Ramos (cell line): ENCODE results near the gene TMEM74B.

Experiments used
- in situ Hi-C: fragments of 300-500 bp; cut with MboI; formaldehyde crosslinking; loops from one replicate; pipeline ENCODE4 v1.14.3; 2022; ENCODE audit warnings: low sequenced_read_pairs; ENCODE audit not compliant: unreplicated experiment

Gene TMEM74B

DNA sequence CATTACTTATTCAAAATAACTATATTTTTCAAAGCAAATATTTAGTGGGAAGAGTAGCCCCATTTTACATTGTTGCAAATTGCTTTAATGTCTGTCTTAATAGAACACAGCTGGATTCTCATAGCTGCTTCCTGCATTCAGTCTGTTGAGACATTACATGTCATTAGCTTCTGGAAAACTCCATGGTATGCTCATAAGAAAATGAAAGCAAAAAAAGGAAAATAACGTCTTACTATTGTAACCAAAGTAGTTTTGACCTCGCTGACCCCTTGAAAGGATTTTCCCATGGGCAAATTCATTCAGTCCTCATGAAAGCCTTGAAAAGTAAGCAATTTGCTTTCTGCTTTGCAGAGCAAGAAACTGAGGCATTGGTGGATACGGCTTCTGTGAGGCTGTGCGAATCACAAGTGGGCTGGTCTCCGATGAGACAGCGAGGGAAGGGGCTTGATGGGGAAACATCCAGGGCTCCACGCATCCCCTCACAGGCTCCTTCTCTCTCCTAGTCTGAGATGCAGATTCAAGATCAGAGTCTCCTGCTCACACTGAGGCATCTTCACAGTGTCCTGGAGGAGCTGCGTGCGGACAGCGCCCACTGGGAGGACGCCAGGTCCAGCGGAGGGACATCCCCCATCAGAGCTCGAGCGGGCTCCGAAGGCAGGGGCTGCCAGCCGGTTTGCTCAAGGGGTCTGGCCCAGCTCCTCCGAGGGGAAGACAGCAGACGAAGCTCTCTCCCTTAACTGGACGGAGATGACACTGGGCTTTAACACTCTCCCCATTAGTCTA is 21.8 kb upstream of the TMEM74B start:
- in situ Hi-C loops: no loop called here

DNA sequence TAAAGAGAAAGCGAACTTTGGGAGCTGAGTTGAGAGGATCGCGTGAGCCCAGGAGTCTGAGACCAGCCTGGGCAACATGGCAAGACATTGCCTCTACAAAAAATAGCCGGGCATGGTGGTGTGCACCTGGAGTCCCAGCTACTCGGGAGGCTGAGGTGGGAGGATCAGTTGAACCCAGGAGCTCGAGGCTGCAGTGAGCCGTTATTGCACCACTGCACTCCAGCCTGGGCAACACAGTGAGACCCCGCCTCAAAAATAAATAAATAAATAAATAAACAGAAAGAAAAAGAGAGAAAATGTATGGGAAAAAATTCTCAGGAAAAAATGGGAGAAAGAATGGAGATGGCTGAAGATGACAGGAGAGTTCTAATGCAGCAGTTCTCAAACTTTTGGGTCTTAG is 21.0 kb upstream of the TMEM74B start:
- in situ Hi-C loops: no loop called here

DNA sequence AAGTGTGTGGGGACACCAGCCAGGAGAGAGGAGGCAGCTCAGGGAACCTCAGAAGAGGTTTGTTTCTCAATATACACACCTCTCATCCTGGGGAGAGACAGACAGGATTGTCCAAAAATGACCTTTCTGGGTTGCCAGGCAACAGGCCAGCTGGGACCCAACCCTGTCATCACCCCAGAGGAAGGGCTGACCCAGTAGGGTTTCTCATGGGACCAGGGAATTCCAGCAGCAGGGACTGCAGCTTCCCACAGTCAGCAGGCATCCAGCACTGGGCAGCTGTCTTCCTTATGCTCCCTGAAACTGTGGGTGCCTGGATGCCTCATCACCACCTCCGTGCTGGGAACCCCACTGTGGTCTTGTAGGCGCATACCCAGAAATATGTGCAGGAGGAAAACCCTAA is 19.8 kb upstream of the TMEM74B start:
- in situ Hi-C loops: no loop called here

DNA sequence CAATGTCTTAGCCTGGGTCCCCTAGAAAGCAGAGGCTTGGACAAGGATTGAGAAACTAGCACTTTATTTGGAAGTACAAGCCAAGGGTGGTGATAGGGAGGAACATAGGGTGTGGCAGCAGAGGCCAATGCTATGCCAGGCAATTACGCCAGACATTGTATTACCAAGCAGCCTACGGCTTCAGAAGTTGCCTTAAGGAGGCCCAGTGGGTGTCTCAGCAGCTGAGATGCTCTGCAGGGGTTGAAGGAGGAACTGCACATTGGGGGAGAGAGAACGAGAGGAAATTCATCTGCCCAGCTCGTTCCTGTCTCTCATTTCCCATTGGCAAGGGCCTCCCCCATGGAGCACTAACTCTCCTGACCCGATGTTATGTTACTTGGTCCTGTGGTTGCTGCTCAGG is 19.3 kb upstream of the TMEM74B start:
- in situ Hi-C loops: no loop called here

DNA sequence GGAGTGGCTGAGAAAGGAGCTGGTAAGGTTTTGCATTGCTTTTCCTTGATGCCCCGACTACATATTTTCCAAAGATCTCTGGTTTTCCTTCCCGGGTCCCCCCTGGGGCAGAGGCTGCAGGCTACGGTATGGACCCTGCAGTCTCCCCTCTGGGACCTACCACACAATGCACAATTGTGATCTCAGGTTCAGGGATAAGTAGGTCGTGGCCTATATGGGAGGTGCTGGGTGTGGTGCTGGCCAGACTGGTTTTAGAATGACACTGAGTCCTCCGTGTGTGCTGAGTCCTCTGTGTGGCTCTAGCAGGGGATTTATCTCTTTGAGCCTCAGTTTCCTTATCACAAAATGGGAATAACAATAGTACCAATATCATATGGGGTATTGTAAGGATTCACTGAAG is 18.8 kb upstream of the TMEM74B start:
- in situ Hi-C loops: no loop called here

DNA sequence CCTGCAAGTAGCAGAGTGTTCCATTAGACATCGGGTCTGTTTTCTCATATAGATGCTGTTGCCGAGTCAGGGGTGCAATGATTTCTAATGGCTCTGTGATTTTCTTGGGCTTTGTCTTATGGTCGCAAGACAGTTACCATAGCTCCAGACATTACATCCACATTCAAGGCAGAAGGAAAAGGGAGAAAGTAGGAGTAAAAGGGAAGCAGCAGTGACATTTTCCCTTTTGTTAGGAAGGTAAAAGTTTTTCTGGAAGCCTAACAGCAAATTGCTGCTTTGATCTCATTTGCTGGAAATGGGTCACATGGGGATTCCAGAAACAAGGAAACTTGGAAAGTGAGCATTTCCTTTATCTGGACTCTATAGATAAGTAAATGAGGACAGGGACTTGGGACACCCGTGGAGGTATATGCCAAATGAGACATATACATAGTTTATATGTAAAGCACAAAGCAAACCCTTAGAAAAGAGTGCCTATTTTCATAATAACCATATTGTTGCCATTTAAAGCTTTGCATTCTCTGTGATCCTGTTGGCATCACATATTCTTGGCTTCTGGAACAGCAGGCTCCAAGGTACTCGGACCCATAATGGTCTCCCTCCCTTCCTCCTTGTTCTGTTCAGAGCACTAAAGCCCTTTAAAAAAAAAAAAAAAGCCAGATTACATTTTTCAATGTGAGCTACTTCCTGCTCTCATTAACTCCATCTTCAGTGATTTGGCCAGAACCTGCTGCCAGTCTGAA is 18.2 kb upstream of the TMEM74B start, which contains the start of gene C20orf202:
Gene C20orf202 (plus strand): TSS at position 693 of the 743 bp plus-strand sequence. CDS start 132 bp downstream, outside the sequence.
- in situ Hi-C loops: no loop called here

DNA sequence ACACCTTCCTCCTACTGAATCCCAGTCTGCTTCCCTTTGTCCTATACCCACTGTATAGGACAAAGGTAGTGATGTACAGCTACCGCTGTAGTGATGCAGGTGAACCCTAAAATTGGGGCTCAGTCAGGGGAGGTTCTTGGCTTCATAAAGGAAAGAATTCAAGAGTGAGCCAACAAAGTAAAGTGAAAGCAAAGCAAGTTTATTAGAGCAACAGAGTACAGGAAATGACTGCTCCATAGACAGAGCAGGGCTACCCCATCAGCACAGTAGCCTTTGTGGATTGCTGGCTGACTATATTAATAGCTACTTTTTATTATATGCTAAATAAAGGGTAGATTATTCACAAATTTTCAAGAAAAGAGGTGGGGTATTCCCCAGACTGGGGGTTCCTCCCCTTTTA is 15.2 kb upstream of the TMEM74B start:
- in situ Hi-C loops: loop anchor here (10.0 kb wide), 1 partner anchor 385 kb away; no protein-coding TSS in a partner anchor

DNA sequence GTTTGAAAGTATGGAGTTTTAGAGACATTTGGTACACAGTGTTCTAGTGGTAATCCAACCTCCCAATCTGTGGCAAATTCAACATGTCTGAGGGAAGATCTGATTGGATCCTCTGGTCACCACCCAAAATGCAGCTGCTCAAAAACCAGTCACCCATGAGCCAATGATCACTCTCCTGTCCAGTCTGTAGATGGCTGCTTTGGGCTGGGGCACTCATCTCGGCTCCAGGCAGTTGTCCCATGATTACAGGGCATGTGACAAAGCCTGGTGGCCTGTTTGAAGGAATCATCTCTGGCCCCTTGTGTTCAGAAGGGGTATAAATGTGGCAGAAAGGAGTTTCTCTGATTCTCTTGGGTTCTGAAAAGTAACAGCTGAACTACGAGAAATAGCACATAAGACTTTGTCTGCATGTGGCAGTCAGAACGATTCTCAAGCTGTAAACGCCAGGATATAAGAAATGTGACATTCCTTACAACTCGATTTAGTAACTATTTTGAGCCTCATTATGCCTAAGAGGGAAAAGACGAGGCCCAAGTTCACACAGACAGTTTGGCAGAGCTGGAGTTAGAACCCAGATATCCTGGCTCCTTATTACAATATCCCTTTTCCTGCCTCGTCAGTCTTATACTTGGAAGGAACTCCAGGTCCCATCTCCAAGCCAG is 14.6 kb upstream of the TMEM74B start:
- in situ Hi-C loops: loop anchor here (10.0 kb wide), 1 partner anchor 385 kb away; no protein-coding TSS in a partner anchor

DNA sequence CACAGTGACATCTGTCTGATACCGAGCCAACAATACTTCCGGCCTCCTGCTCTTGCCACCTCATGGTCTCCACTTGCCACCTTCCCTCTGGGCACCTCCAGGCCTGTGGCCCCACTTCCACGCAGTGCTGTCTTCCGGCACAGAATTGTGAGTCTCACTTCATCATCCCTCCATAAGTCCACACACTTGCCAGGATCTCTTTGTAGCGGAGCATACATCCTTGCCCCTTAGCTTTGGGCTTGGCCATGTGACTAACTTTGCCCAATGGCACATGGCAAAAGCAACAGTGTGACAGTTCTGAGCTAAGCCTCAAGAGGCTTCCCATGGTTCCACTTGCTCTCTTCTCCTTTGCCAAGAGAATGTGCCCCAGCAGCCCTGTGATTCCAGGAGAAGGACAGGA is 14.0 kb upstream of the TMEM74B start:
- in situ Hi-C loops: loop anchor here (10.0 kb wide), 1 partner anchor 384 kb away; no protein-coding TSS in a partner anchor

DNA sequence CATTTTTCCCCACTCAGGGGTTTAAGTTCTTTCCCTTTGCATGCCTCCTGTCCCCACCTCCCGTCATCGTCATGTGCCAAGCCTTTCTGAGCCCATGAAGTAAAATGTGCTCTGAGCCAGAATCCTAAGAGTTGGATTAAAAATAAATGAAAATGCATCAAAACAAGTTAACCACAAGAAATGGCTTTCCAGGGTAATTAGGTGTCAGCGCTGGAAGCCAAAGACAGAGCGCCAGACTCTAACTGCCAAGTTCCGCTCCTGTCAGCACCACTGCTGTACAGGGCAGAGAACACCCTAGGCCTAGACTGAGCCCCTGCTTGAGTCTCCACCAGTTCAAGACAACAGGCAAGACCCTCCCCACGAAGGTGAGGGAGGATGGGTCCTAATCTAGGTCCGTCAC is 13.0 kb upstream of the TMEM74B start:
- in situ Hi-C loops: loop anchor here (10.0 kb wide), 1 partner anchor 383 kb away; no protein-coding TSS in a partner anchor

DNA sequence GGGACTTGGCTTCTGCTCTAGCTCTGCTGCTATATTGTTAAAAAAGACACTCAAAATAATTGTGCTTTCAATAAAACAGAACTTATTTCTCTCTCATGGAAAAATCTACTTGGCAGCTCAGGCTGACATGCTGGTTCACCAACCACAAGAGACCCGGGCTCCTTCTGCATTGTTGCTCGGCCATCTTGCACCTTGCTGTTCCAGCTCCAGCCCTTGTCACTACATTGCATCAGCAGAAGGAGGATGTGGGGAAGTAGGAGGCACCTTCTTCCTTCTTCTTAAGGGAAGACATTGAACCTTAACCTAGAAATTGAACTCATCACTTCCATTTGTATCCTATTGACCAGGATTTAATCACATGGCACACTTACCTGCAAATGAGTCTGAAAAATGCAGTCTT is 11.9 kb upstream of the TMEM74B start:
- in situ Hi-C loops: loop anchor here (10.0 kb wide), 1 partner anchor 382 kb away; no protein-coding TSS in a partner anchor

DNA sequence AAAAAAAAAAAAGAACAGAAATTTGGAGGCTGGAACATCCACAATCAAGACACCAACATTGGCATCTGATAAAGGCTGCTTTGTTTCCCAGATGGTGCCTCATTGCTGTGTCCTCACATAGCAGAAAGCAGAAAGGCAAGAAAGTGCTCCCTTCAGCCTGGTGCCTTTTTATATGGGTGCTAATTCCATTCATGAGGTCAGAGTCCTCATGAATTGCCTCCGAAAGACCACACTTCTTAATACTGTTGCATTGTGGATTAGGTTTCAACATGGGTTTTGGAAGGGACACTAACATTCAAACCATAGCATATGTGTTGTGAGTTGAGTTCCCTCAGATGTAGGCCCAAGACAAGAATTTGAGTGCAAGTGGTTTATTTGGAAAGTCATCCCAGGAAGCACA is 10.4 kb upstream of the TMEM74B start:
- in situ Hi-C loops: loop anchor here (10.0 kb wide), 1 partner anchor 380 kb away; no protein-coding TSS in a partner anchor

DNA sequence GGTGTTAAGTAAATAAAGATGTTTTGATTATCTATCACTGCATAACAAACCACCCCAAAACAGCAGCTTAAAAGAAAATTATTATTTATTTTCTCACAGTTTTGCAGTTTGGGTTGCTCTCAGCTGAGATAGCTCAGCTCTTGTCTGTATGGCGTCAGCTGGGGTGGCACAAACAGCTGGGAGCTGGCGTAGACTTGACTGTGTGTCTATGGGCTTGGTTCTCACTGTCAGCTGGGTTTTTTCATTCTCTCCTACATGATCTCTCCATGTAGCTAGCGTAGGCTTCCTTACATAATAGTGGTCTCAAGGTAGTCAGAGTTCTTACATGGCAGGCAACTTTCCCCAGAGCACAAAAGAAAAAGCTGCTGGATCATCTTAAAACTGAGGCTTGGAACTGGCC is 6.5 kb upstream of the TMEM74B start:
- in situ Hi-C loops: loop anchor here (10.0 kb wide), 1 partner anchor 376 kb away; no protein-coding TSS in a partner anchor

DNA sequence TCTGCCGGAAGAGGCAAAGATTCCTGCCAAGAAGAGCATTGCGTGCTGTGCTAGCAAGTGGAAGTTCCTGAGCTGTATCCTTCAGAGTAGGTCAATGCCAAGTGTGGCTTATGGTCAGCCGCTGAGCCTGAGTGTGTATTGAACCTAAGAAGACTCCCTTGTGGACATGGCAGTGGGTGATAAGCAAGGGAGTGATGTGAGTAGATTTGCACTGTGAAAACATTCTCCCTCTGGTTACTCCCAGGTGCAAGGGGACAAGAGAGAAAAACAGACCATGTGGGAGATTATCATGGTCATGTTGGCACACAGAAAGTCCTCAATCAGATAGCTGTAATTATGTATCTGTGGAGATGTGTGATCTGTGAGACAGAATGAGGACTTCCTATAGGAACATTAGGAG is 6.1 kb upstream of the TMEM74B start:
- in situ Hi-C loops: loop anchor here (10.0 kb wide), 1 partner anchor 376 kb away; no protein-coding TSS in a partner anchor

DNA sequence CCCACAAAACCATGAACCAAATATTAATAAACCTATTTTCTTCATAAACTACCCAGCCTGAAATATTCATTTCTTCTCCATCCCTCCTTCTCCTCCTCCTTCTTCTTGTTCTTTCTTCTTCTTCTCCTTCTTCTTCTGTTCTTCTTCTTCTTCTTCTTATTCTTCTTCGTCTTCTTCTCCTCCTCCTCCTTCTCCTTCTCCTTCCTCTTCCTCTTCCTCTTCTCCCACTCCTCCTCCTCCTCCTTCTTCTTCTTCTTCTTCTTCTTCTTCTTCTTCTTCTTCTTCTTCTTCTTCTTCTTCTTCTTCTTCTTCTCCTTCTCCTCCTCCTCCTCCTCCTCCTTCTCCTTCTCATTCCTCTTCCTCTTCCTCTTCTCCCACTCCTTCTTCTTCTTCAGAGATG is 5.0 kb upstream of the TMEM74B start:
- in situ Hi-C loops: loop anchor here (10.0 kb wide), 1 partner anchor 375 kb away; no protein-coding TSS in a partner anchor

DNA sequence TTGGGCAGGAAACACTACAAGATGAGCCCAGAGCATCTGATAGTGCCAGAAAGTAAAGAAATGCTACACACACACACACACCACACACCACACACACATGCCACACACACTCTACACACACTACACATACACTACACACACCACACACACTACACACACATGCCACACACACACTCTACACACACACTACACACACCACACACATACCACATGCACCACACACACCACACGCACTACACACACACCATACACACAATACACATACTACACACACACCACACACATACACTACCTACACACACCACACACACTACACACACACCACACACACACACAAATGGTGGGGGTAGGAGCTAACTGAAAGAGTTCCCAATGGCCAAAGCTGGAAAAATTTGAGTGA is 3.6 kb upstream of the TMEM74B start:
- in situ Hi-C loops: no loop called here

DNA sequence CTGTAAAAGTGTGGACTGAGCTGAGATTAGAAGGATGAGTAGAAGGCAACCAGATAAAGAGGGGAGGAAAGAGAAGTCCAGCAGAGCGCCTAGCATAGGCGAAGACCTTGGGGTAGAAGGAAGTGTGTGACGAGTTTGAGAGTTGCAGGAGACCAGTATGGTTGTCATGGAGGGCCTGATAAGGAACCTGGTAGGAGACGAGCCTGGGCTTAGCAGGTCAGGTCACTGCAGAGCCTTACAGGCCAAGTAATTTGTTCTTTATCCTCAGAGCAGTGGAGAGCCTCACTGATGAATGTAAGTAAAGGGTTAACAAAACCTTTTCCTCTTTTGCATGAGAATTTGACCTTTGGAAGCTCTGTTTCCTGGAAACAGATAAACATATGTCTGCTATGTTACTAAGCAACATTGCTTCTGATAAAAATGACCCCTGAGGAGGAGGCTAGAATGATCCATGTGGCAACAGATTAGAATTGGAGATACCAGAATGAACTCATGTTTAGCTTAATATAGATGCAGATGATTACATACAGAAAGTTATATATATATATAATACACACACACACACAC is 2.9 kb upstream of the TMEM74B start:
- in situ Hi-C loops: no loop called here

DNA sequence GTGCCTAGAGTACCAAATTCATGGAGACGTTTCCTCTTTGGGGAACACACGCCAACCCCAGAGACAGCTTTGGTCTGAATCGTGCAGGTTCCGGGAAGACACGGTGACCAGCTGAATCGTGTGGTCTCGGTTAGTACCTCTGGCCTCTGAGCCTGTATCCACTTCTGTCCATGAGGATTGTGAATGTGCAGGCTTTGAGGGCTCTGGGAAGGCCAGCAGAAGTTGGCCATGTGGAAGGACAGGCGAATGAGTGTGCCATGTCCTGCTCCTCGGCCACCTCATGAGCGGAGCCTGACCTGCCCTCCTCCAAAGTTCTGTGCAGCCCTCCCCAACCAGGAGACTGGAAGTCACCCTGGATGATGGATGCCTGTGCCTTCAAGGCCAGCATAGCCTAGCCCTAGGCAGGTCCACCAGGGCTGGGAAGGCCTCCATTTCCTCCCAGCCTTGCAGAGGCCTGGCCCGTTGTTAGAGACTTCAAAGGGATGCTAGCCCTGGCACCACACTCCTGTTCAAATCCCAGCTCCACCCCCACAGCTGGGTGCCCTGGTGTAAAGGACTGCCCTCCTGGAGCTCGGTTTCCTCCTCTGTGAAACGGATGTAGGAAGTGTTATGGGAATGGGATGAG is 1.7 kb upstream of the TMEM74B start:
- in situ Hi-C loops: no loop called here

DNA sequence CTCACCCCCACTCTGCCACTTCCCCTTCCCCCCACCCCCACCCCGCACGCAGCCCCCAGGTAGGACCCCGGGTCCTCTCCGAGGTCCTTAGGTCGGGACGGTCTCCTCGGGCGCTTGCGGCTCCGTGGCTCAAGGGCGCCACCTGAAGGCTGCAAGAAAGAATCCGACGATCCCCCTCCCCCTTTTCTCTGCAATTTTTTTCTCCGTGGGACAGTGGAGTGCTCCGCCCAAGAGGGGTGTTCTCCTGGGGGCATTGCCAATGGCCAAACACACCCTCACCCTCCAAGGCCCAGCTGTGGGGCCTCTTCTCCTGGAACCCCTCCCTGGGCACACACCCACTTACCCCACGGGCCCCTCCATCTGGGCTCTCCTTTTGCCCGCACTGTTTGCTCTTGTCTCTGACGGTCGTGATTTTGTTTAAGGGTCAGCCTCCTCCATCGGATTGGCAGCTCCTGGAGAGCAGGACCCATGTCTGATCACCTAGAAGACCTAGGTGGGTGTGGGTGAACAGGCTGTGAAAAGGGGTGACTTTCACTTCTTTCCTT is 1.1 kb upstream of the TMEM74B start:
- in situ Hi-C loops: no loop called here
